ENCODE measurements around the gene SDCBP2. TPM values are rescaled to one million over a fixed set of nuclear protein-coding genes. Genes with fewer than 3 reads are reported as not detected.
"Not testable (repeated sequence)": the region's sequence is repeated elsewhere in the genome, so short reads cannot be mapped to it uniquely, and the experiment has no call there.

The SDCBP2 gene
- total RNA-seq, 1 donor from 2014 or later: 9.4 TPM

GRCh38 chr20:1360094-1360846 lies 31.3 kb upstream of the SDCBP2 start:
- no peak for DNase-seq

- no peak for DNase-seq
Observed at GRCh38 chr20:1357921-1358671, 29.2 kb upstream of the SDCBP2 start.

DNA sequence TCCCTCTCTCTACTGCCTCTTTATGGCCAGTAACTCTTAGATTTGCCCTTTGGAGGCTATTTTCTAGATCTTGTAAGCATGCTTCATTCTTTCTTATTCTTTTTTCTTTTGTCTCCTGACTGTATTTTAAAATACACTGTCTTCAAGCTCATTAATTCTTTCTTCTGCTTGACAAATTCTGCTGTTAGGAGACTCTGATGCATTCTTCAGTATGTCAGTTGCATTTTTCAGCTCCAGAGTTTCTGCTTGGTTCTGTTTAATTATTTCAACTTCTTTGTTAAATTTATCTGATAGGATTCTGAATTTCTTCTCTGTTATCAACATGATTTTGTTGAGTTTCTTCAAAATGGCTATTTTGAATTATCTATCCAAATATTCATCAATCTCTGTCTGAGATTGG lies 25.0 kb upstream of the SDCBP2 start:
- DNase-seq: no peak

- no peak for DNase-seq
Observed at GRCh38 chr20:1346315-1346969, 17.5 kb upstream of the SDCBP2 start.

GRCh38 chr20:1345756-1346093 lies 16.8 kb upstream of the SDCBP2 start:
- DNase-seq: no peak

DNA sequence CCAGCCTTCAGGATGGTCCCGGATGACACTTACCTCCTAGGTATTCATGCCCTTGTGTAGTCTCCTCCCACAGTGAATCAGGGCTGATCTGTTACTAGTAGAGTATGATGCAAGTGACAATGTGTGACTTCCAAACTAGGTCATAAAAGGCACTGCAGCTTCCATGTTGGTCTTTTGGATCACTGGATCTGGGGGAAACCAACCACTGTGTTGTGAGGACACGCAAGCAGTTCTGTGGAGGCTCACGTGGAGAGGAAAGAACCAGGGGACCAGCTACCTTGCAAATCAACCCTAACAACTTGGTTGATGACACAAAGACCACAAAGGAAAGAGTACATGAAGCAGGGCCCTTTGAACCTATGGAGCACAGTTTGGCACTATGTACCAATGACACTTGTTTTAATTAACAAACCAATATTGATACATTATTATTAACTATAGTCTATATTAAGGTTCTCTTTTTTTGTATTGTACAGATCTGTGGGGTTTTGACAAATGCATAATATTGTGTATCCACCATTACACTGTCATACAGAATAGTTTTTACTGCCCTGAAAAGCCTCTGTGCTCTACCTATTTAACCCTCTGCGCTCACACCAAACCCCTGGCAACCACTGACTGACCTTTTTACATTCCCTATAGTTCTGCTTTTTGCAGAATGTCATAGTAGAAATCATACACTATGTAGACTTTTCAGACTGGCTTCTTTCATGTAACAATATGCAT lies 16.3 kb upstream of the SDCBP2 start:
- no peak for DNase-seq

DNA sequence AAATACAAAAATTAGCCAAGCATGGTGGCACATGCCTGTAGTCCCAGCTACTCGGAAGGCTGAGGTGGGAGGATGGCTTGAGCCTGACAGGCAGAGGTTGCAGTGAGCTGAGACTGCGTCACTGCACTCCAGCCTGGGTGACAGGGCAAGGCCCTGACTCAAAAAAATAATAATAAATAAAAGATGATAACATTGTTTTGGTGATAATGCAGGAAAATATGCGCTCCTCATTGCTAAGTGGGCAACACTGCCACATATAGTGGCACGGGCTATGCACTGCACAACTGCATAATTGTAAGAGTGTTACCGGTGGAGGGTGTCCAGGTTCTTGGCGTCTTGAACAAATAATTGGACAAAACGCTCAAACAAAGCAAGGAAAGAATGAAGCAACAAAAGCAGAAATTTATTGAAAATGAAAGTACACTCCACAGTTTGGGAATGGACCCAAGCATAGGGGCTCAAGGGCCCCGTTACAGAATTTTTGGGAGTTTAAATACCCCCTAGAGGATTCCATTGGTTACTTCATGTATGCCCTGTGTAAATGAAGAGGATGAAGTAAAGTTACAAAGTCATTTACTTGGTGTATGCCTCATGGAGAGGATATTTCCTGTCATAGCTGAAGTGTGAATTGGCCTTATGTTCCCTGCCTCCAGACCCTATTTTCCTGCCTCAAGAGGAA lies 14.6 kb upstream of the SDCBP2 start:
- not testable (repeated sequence) for DNase-seq

GRCh38 chr20:1341561-1342265 lies 12.8 kb upstream of the SDCBP2 start:
- DNase-seq: no peak

GRCh38 chr20:1338801-1339200 lies 9.9 kb upstream of the SDCBP2 start:
- no peak for DNase-seq

DNA sequence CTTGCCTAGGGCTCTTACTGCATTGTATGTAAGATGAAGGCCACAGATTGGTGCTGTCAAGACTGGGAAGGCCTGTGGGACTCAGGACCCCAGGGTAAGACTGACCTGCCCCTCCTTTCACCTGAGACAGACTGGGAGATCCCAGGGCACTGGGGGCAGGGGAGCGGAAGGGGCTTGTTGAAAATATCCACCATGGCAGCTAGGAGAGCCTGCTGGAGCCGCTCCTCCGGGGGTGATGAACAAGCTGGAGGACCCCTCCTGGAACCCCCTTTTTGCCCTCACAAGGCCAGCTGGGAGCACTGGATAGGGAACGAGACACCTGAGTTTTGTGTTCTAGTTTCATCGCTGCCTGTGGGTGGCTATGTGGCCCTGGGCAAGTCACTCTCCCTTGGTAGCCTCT lies 9.2 kb upstream of the SDCBP2 start:
- no peak for DNase-seq

- DNase-seq: no peak
Observed at GRCh38 chr20:1337441-1337840, 8.5 kb upstream of the SDCBP2 start.

GRCh38 chr20:1336699-1337367 lies 7.9 kb upstream of the SDCBP2 start:
- DNase-seq: no peak

DNA sequence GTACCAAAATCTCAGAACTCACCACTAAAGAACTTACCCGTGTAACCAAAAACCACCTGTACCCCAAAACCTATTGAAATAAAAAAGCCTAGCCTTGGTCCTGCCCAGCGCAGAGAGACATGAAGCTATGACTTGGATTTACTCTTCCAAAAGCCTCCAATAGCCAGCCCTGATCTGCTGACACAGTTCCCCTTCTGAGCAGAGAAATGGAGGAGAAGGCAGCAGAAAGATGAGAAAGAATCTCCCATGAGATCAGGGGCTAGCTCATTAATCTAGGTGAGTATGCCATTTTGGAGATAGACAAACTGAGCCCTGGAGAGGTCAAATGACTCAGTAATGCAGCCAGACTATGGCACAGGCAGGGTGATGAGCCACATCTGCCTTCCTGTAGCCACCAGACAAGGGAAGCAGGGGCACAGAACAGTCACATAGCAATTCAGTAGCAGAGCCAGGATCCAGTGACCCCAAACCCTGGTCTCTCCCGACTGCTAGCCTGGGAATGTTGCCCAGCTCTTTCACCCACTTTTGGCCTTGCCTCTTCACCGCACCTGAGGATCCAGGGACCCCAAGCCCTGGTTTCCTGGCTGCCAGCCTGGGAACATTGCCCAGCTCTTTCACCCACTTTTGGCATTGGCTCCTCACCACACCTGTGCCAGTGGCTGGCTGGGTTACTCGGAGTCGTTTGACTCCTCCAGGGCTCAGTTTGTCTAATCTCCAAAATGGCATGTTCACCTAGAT lies 7.2 kb upstream of the SDCBP2 start:
- no peak for DNase-seq

- DNase-seq: no peak
Observed at GRCh38 chr20:1334761-1335160, 5.8 kb upstream of the SDCBP2 start.

DNA sequence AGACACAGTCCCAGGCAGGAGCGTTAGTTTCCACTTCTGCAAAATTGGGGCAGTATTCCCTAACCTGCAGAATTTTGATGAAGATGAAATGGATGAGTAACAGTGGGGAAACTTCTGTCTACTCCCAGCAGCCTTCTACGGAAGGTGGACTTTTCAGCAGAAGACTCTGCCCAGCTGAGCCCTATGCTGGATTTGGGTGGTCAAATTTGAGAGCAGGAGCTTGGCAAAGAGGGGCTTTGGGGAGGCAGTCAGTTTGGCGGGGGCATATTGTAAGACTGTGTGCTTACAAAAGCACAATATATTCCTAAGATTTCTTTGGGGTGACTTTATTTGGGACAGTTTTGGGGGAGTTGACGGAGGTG lies 5.4 kb upstream of the SDCBP2 start:
- DNase-seq: no peak

GRCh38 chr20:1333462-1334369 lies 4.8 kb upstream of the SDCBP2 start:
- no peak for DNase-seq

DNA sequence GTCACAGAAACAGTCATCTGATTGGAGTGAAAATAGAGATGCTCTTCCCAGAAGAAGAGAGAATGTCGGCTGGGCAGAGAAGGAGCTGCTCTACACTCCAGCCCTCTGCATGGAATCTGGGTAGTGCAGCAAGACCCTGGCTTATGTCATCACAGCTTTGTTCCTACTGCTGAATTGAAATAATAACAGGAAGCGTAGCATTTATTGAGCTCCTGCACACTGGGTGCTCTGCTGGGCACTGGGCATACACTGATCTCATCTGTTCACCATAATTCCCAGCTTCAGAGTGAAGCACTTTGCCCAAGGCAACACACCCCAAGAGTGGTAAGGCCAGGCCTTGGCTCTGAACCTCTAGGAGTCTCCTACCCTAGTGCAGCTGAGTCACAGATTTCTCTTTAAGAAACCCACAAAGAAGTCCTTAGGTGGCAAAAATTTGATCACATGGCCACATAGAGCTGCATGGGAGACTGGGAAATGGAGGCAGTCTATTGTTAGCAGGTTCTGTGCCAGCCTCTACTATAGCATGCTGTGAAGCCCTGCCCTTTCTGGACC lies 3.9 kb upstream of the SDCBP2 start:
- no peak for DNase-seq

GRCh38 chr20:1331801-1332453 lies 3.0 kb upstream of the SDCBP2 start:
- no peak for DNase-seq
